NB4 (cell line): ENCODE data around the gene FLT1.

Source experiments
- POLR2A ChIP-seq: IDR thresholded peaks from 2 replicates; pipeline ENCODE4 v1.6.1; 2011; ENCODE audit warnings: mild to moderate bottlenecking; ENCODE audit not compliant: insufficient read length; ENCODE audit errors: extremely low read depth
- TF ChIP-seq, protein P1 (sequence below): IDR thresholded peaks from one replicate; pipeline ENCODE4 v1.5.1; 2012; ENCODE audit warnings: low read depth, low read length

DNA sequence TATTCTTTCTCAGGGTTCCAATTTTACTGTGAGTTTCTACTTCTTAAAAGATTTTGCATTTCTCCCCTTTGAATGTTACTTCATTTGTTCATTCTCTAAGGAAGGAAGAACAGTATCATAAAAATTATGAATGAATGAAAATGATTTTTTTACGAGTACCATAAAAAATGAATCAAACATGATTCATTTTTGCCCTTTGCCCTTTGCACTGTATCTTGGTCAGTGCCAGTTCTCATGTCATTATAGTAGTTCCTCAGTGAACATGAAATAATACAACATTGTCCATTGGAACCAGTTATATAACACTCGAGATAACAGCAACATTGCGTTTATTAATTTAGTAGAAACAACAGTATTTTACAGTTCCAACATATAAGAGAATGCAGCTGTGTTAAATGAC is 28.8 kb downstream of the FLT1 start:
- TF ChIP-seq, protein P1, sequence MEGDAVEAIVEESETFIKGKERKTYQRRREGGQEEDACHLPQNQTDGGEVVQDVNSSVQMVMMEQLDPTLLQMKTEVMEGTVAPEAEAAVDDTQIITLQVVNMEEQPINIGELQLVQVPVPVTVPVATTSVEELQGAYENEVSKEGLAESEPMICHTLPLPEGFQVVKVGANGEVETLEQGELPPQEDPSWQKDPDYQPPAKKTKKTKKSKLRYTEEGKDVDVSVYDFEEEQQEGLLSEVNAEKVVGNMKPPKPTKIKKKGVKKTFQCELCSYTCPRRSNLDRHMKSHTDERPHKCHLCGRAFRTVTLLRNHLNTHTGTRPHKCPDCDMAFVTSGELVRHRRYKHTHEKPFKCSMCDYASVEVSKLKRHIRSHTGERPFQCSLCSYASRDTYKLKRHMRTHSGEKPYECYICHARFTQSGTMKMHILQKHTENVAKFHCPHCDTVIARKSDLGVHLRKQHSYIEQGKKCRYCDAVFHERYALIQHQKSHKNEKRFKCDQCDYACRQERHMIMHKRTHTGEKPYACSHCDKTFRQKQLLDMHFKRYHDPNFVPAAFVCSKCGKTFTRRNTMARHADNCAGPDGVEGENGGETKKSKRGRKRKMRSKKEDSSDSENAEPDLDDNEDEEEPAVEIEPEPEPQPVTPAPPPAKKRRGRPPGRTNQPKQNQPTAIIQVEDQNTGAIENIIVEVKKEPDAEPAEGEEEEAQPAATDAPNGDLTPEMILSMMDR = no peak
- TF ChIP-seq POLR2A = no peak
